H9 (cell line): ENCODE results near the gene CFP. TPM values are rescaled to one million over a fixed set of nuclear protein-coding genes. Genes with fewer than 3 reads are reported as not detected.

ENCODE experiments used
- DNase-seq: peaks from one replicate; pipeline ENCODE4 v3.0.0-alpha.2; 2017
- H2AFZ ChIP-seq: one replicate; pipeline ENCODE4 v1.6.1; 2013; ENCODE audit warnings: mild to moderate bottlenecking, low read length, control low read depth, moderate library complexity
- H2AK5ac ChIP-seq: 2 replicates; pipeline ENCODE4 v1.6.1; 2013; ENCODE audit warnings: low read length, control low read depth, mixed read lengths; ENCODE audit not compliant: insufficient read length
- H2BK120ac ChIP-seq: one replicate; pipeline ENCODE4 v1.6.1; 2013; ENCODE audit warnings: low read depth, mild to moderate bottlenecking, low read length, control low read depth, inconsistent platforms; ENCODE audit not compliant: poor library complexity, severe bottlenecking
- H2BK12ac ChIP-seq: 2 replicates; pipeline ENCODE4 v1.6.1; 2013; ENCODE audit warnings: low read length, control low read depth, mixed read lengths, low read depth; ENCODE audit not compliant: insufficient read length
- H2BK15ac ChIP-seq: 2 replicates; pipeline ENCODE4 v1.6.1; 2013; ENCODE audit warnings: low read depth, low read length, control low read depth
- H2BK20ac ChIP-seq: one replicate; pipeline ENCODE4 v1.6.1; 2013; ENCODE audit warnings: low read depth, mild to moderate bottlenecking, low read length, control low read depth, inconsistent platforms; ENCODE audit not compliant: poor library complexity, severe bottlenecking
- H2BK5ac ChIP-seq: 2 replicates; pipeline ENCODE4 v1.6.1; 2013; ENCODE audit warnings: low read length, control low read depth, mixed read lengths; ENCODE audit not compliant: insufficient read length
- H3K14ac ChIP-seq: 2 replicates; pipeline ENCODE4 v1.6.1; 2013; ENCODE audit warnings: low read length, control low read depth; ENCODE audit not compliant: insufficient read depth
- H3K18ac ChIP-seq: 2 replicates; pipeline ENCODE4 v1.6.1; 2013; ENCODE audit warnings: low read depth, mild to moderate bottlenecking, mixed read lengths, low read length, control low read depth; ENCODE audit not compliant: insufficient read length
- H3K23ac ChIP-seq: 2 replicates; pipeline ENCODE4 v1.6.1; 2013; ENCODE audit warnings: low read length, control low read depth, mixed read lengths, low read depth; ENCODE audit not compliant: insufficient read length
- H3K23me2 ChIP-seq: 2 replicates; pipeline ENCODE4 v1.6.1; 2013; ENCODE audit warnings: low read depth, mild to moderate bottlenecking, mixed read lengths, low read length, control low read depth; ENCODE audit not compliant: insufficient read length, poor library complexity, severe bottlenecking
- H3K27ac ChIP-seq: 2 replicates; pipeline ENCODE4 v1.5.1; 2013; ENCODE audit warnings: low read length, control low read depth, mixed read lengths, low read depth; ENCODE audit not compliant: insufficient read length
- H3K27me3 ChIP-seq: 2 replicates; pipeline ENCODE4 v1.6.1; 2013; ENCODE audit warnings: low read length, control low read depth, inconsistent platforms; ENCODE audit not compliant: insufficient read depth
- H3K4ac ChIP-seq: 2 replicates; pipeline ENCODE4 v1.6.1; 2013; ENCODE audit warnings: low read depth, mild to moderate bottlenecking, control low read depth, inconsistent platforms, low read length, moderate library complexity
- H3K4me1 ChIP-seq: 2 replicates; pipeline ENCODE4 v1.6.1; 2013; ENCODE audit warnings: low read length, control low read depth, inconsistent platforms; ENCODE audit not compliant: insufficient read depth
- H3K4me2 ChIP-seq: 2 replicates; pipeline ENCODE4 v1.6.1; 2013; ENCODE audit warnings: low read length, control low read depth, mixed read lengths; ENCODE audit not compliant: insufficient read length, insufficient read depth
- H3K56ac ChIP-seq: 2 replicates; pipeline ENCODE4 v1.6.1; 2013; ENCODE audit warnings: low read depth, mild to moderate bottlenecking, mixed read lengths, low read length, control low read depth; ENCODE audit not compliant: insufficient read length
- H3K79me1 ChIP-seq: 2 replicates; pipeline ENCODE4 v1.6.1; 2013; ENCODE audit warnings: low read depth, mild to moderate bottlenecking, moderate library complexity, low read length, control low read depth, inconsistent platforms; ENCODE audit not compliant: insufficient read depth, poor library complexity, severe bottlenecking
- H3K79me2 ChIP-seq: 2 replicates; pipeline ENCODE4 v1.6.1; 2013; ENCODE audit warnings: low read length, control low read depth, inconsistent platforms; ENCODE audit not compliant: insufficient read depth
- H3K9ac ChIP-seq: 2 replicates; pipeline ENCODE4 v1.6.1; 2013; ENCODE audit warnings: low read length, control low read depth, mixed read lengths; ENCODE audit not compliant: insufficient read length; ENCODE audit errors: extremely low read depth
- H3K9me3 ChIP-seq: one replicate; pipeline ENCODE4 v1.6.1; 2013; ENCODE audit warnings: low read depth, low read length, inconsistent platforms; ENCODE audit not compliant: control insufficient read depth
- H3T11ph ChIP-seq: one replicate; pipeline ENCODE4 v1.6.1; 2013; ENCODE audit warnings: mild to moderate bottlenecking, low read length, control low read depth, inconsistent platforms
- H4K20me1 ChIP-seq: one replicate; pipeline ENCODE4 v1.6.1; 2013; ENCODE audit not compliant: control insufficient read depth, insufficient read length, insufficient read depth
- H4K5ac ChIP-seq: 2 replicates; pipeline ENCODE4 v1.6.1; 2013; ENCODE audit warnings: low read depth, mild to moderate bottlenecking, mixed read lengths, low read length, control low read depth; ENCODE audit not compliant: insufficient read length
- H4K8ac ChIP-seq: replicated peaks from 2 replicates; pipeline ENCODE4 v1.6.1; 2013; ENCODE audit warnings: low read length, control low read depth, mixed read lengths, low read depth; ENCODE audit not compliant: insufficient read length
- H4K91ac ChIP-seq: 2 replicates; pipeline ENCODE4 v1.6.1; 2013; ENCODE audit warnings: low read depth, mild to moderate bottlenecking, moderate library complexity, mixed read lengths, low read length, control low read depth; ENCODE audit not compliant: insufficient read length
- H3K27ac Mint-ChIP-seq, 3 experiments: 2 replicates in 2 of 3; 3 replicates in 1 of 3; pipeline ENCODE4 v1.8.0; 2020 to 2021; ENCODE audit warnings: mixed read lengths in 3 of 3, mild to moderate bottlenecking in 1 of 3, moderate library complexity in 1 of 3
- H3K27me3 Mint-ChIP-seq: 2 replicates; pipeline ENCODE4 v1.8.0; 2021; ENCODE audit warnings: low read depth, mild to moderate bottlenecking, moderate library complexity, mixed read lengths
- H3K36me3 Mint-ChIP-seq, 3 experiments: 2 replicates in 2 of 3; 3 replicates in 1 of 3; pipeline ENCODE4 v1.8.0; 2020 to 2021; ENCODE audit warnings: low read depth in 3 of 3, mixed read lengths in 3 of 3; ENCODE audit not compliant: insufficient read depth in 1 of 3
- H3K4me1 Mint-ChIP-seq, 2 experiments: 2 replicates each; pipeline ENCODE4 v1.8.0; 2020; ENCODE audit warnings: mixed read lengths in 2 of 2
- H3K4me3 Mint-ChIP-seq, 2 experiments: 2 replicates in 1 of 2; 3 replicates in 1 of 2; pipeline ENCODE4 v1.8.0; 2020 to 2021; ENCODE audit warnings: mild to moderate bottlenecking in 2 of 2, mixed read lengths in 2 of 2, moderate library complexity in 1 of 2
- H3K9me3 Mint-ChIP-seq, 2 experiments: 2 replicates in 1 of 2; 3 replicates in 1 of 2; pipeline ENCODE4 v1.8.0; 2020; ENCODE audit warnings: mild to moderate bottlenecking in 2 of 2, mixed read lengths in 2 of 2, moderate library complexity in 1 of 2
- WGBS: extraction: QIAGEN DNeasy Blood & Tissue Kit; methylation state at CpG from one replicate; pipeline ENCODE4 v1.1.7; 2013; ENCODE audit warnings: missing lambda C conversion rate, low lambda C conversion rate, mixed read lengths; ENCODE audit not compliant: insufficient read length; ENCODE audit errors: extremely low coverage; 5-methylcytosine and 5-hydroxymethylcytosine counted together
- total RNA-seq: library from RNA; stranded (reverse); gene quantifications from 2 replicates; pipeline ENCODE4 v1.2.1, GENCODE V29; 2021
- TF ChIP-seq, protein P1 (sequence below): fragments of 200-600 bp; sonication (generic); conservative IDR thresholded peaks from 3 replicates; pipeline ENCODE4 v1.8.0; 2021; ENCODE audit warnings: antibody characterized with exemption, mild to moderate bottlenecking

CFP gene
- total RNA-seq, 1 experiment from 2014 or later: 2.3 TPM

DNA sequence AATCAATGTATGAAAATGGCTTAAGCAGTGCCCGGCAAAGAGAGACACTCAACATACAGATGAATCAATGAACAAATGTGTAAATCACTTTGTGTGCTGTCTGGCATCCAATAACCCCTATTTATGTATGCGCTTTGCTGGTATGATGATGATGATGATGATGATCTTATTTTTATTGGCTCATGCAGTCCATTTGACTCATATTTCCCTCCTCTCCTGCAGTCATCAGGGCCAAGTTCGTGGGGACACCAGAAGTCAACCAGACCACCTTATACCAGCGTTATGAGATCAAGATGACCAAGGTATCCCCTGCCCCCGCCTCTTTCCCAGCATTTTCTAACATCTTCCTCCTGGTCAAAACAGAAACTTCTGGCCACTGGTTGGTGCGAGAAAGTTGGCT lies 45.0 kb downstream of the CFP start:
- Histone ChIP-seq H3K27me3 (no peaks in the 10 kb centered on the region), H3K79me2 (no peaks in the 10 kb centered on the region), H2AFZ (no peak overlapping the region), H2AK5ac (no peak overlapping the region), H2BK120ac (no peak overlapping the region), H3K27ac (no peak overlapping the region), H3K14ac (no peak overlapping the region), H2BK20ac (no peak overlapping the region), H3K79me1 (no peaks in the 10 kb centered on the region), H3K4me2 (no peak overlapping the region), H3K9me3 (peaks cover 28% of the 10 kb centered on the region), H3K4ac (no peak overlapping the region), H2BK5ac (no peak overlapping the region), H4K20me1 (no peaks in the 10 kb centered on the region), H4K8ac (no peak overlapping the region), H3K23ac (no peak overlapping the region), H3K23me2 (peaks cover 4% of the 10 kb centered on the region), H2BK15ac (no peak overlapping the region), H3K56ac (no peak overlapping the region), H3K9ac (no peak overlapping the region), H3K18ac (no peak overlapping the region), H4K91ac (no peak overlapping the region), H3T11ph (no peak overlapping the region), H3K4me1 (no peaks in the 10 kb centered on the region), H2BK12ac (no peak overlapping the region), H4K5ac (no peak overlapping the region)
- peaks cover 19 to 26% (median 20%) of the 10 kb centered on the region in 3 experiments; a peak in 6 of 7 replicates for H3K36me3 Mint-ChIP-seq
- no peaks in the 10 kb centered on the region; the same call in 1 of the 2 replicates for H3K27me3 Mint-ChIP-seq
- H3K27ac Mint-ChIP-seq: no peak overlapping the region
- no peak for DNase-seq
- TF ChIP-seq, protein P1, sequence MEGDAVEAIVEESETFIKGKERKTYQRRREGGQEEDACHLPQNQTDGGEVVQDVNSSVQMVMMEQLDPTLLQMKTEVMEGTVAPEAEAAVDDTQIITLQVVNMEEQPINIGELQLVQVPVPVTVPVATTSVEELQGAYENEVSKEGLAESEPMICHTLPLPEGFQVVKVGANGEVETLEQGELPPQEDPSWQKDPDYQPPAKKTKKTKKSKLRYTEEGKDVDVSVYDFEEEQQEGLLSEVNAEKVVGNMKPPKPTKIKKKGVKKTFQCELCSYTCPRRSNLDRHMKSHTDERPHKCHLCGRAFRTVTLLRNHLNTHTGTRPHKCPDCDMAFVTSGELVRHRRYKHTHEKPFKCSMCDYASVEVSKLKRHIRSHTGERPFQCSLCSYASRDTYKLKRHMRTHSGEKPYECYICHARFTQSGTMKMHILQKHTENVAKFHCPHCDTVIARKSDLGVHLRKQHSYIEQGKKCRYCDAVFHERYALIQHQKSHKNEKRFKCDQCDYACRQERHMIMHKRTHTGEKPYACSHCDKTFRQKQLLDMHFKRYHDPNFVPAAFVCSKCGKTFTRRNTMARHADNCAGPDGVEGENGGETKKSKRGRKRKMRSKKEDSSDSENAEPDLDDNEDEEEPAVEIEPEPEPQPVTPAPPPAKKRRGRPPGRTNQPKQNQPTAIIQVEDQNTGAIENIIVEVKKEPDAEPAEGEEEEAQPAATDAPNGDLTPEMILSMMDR: no peak
- no CpG with 5 or more reads among the region's 6 CpGs for WGBS
- H3K9me3 Mint-ChIP-seq: peaks cover 66 to 79% of the 10 kb centered on the region in 2 experiments
- H3K4me1 Mint-ChIP-seq: peaks cover 11 to 21% of the 10 kb centered on the region in 2 experiments
- no peak overlapping the region; a peak in 1 of 5 replicates for H3K4me3 Mint-ChIP-seq
